Muscle of arm (tissue), 14 donors: ENCODE results near the gene POM121C. TPM values are rescaled to one million over a fixed set of nuclear protein-coding genes. Genes with fewer than 3 reads are reported as not detected.
"Not testable (repeated sequence)": the region's sequence is repeated elsewhere in the genome, so short reads cannot be mapped to it uniquely, and the experiment has no call there.

Experiments
- DNase-seq: peaks from one replicate; pipeline ENCODE4 v3.0.0-alpha.2; 2013
- long read RNA-seq, 11 donors: transcript quantifications; one replicate each; lab custom pipeline, GENCODE V29; 2026
- polyA plus RNA-seq, 12 donors: library from polyadenylated mRNA; unstranded; fragments of 120-200 nt; gene quantifications; one replicate each; pipeline ENCODE4 v1.2.1, GENCODE V29; 2013; ENCODE audit not compliant: insufficient read length in 12 of 12

Gene POM121C
- 10 to 100 TPM in 11 of 12 donors, not detected in 1; 33.1 to 68.7 (median 37.5) TPM for polyA plus RNA-seq
- long read RNA-seq, donor 1, full-length matches to known transcripts, result 3 of 10 reads
- long read RNA-seq, donor 1, partial matches to known transcripts, result 7 of 10 reads
- long read RNA-seq, donor 1, other reads (novel, unspliced or antisense), result 0 of 10 reads
- long read RNA-seq, donor 2, partial matches to known transcripts, result 5 of 7 reads
- long read RNA-seq, donor 2, other reads (novel, unspliced or antisense), result 0 of 7 reads
- long read RNA-seq, donor 3, full-length matches to known transcripts, result 2 of 2 reads
- long read RNA-seq, donor 3, partial matches to known transcripts, result 0 of 2 reads
- long read RNA-seq, donor 3, other reads (novel, unspliced or antisense), result 0 of 2 reads
- long read RNA-seq, donor 4, partial matches to known transcripts, result 0 of 1 reads
- long read RNA-seq, donor 4, other reads (novel, unspliced or antisense), result 0 of 1 reads
- long read RNA-seq, donor 5, partial matches to known transcripts, result 5 of 5 reads
- long read RNA-seq, donor 5, other reads (novel, unspliced or antisense), result 0 of 5 reads
- long read RNA-seq, donor 6, partial matches to known transcripts, result 0 of 2 reads
- long read RNA-seq, donor 6, other reads (novel, unspliced or antisense), result 0 of 2 reads
- long read RNA-seq, donor 7, result 0 reads
- long read RNA-seq, donor 8, partial matches to known transcripts, result 5 of 9 reads
- long read RNA-seq, donor 8, other reads (novel, unspliced or antisense), result 0 of 9 reads
- long read RNA-seq, donor 9, partial matches to known transcripts, result 0 of 1 reads
- long read RNA-seq, donor 9, other reads (novel, unspliced or antisense), result 0 of 1 reads
- long read RNA-seq, donor 10, result 0 reads
- long read RNA-seq, donor 11, partial matches to known transcripts, result 0 of 1 reads
- long read RNA-seq, donor 11, other reads (novel, unspliced or antisense), result 0 of 1 reads

- DNase-seq, result peak; percentile 89
These were observed at the start of gene POM121C for GRCh38 chr7:75485979-75486643. Gene POM121C, minus strand, starts transcription at chr7:75486299. Its CDS starts 44,803 bp downstream, at chr7:75441496.

GRCh38 chr7:75534727-75535307 lies 48.7 kb upstream of the POM121C start:
- no peak for DNase-seq

GRCh38 chr7:75533926-75534325 lies 47.8 kb upstream of the POM121C start:
- no peak for DNase-seq

- DNase-seq, result no peak
These were observed 46.5 kb upstream of the POM121C start for GRCh38 chr7:75532639-75533038.

- no peak for DNase-seq
These were observed 45.3 kb upstream of the POM121C start for GRCh38 chr7:75531359-75531821.

- DNase-seq, result not testable (repeated sequence)
These were observed 41.2 kb upstream of the POM121C start for GRCh38 chr7:75527224-75527722.

- DNase-seq, result not testable (repeated sequence)
These were observed 35.6 kb upstream of the POM121C start for GRCh38 chr7:75521727-75522126.

- not testable (repeated sequence) for DNase-seq
These were observed 32.7 kb upstream of the POM121C start for GRCh38 chr7:75518842-75519241.

- not testable (repeated sequence) for DNase-seq
These were observed 22.9 kb upstream of the POM121C start for GRCh38 chr7:75509033-75509432.

- DNase-seq, result not testable (repeated sequence)
These were observed 5.9 kb upstream of the POM121C start, which contains the start of gene SPDYE5 for GRCh38 chr7:75492020-75492419. Gene SPDYE5, plus strand, starts transcription at chr7:75492320. Its CDS starts 1,728 bp downstream, at chr7:75494048.

GRCh38 chr7:75485355-75485978 lies 632 bp downstream of the POM121C start:
- peak; percentile 11 for DNase-seq

- not testable (repeated sequence) for DNase-seq
These were observed 5.8 kb downstream of the POM121C start for GRCh38 chr7:75480313-75480712.

GRCh38 chr7:75477457-75477856 lies 8.6 kb downstream of the POM121C start:
- not testable (repeated sequence) for DNase-seq

- DNase-seq, result not testable (repeated sequence)
These were observed 15.9 kb downstream of the POM121C start for GRCh38 chr7:75470166-75470565.

GRCh38 chr7:75460541-75460940 lies 25.6 kb downstream of the POM121C start:
- not testable (repeated sequence) for DNase-seq

- DNase-seq, result not testable (repeated sequence)
These were observed 28.1 kb downstream of the POM121C start for GRCh38 chr7:75458034-75458433.

GRCh38 chr7:75456403-75456802 lies 29.7 kb downstream of the POM121C start:
- not testable (repeated sequence) for DNase-seq

GRCh38 chr7:75452494-75452955 lies 33.6 kb downstream of the POM121C start:
- DNase-seq, result not testable (repeated sequence)

GRCh38 chr7:75449946-75450345 lies 36.2 kb downstream of the POM121C start:
- DNase-seq, result not testable (repeated sequence)

GRCh38 chr7:75442465-75443111 lies 43.5 kb downstream of the POM121C start:
- DNase-seq, result peak; percentile 15
